ENCODE data around the gene DPF1.

DNA sequence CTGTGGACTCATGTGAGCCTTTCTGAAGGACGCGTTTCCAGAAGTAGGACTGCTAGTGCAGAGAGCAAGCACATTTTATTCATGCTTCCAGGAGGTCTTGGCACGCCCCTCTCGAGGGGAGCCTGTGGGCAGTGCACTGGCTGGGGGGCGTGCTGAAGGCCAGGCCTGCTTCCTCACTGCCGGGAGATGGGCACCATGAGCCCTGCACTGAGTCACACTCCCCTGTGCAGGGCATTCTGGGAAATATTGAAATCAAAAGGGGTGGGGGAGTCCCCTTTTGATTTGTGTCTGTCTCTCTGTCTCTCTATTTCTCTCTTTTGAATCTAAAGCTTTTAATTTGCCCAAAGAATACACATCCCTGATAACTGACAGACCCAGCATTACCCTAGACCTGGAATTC is 34.0 kb downstream of the DPF1 start:
- no peak for TF ChIP-seq POLR2A (IDR thresholded peaks at IDR 0.05)
- TF ChIP-seq, protein P1, sequence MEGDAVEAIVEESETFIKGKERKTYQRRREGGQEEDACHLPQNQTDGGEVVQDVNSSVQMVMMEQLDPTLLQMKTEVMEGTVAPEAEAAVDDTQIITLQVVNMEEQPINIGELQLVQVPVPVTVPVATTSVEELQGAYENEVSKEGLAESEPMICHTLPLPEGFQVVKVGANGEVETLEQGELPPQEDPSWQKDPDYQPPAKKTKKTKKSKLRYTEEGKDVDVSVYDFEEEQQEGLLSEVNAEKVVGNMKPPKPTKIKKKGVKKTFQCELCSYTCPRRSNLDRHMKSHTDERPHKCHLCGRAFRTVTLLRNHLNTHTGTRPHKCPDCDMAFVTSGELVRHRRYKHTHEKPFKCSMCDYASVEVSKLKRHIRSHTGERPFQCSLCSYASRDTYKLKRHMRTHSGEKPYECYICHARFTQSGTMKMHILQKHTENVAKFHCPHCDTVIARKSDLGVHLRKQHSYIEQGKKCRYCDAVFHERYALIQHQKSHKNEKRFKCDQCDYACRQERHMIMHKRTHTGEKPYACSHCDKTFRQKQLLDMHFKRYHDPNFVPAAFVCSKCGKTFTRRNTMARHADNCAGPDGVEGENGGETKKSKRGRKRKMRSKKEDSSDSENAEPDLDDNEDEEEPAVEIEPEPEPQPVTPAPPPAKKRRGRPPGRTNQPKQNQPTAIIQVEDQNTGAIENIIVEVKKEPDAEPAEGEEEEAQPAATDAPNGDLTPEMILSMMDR (IDR thresholded peaks at IDR 0.05) = no peak

Data from ovary (tissue), 3 donors.